Activated CD8-positive, alpha-beta T cell treated with anti-CD3 and anti-CD28 coated beads for 36 hours (primary cell): ENCODE data around the gene CRTC1. TPM values are rescaled to one million over a fixed set of nuclear protein-coding genes. Genes with fewer than 3 reads are reported as not detected.
"Not testable (repeated sequence)": the region's sequence is repeated elsewhere in the genome, so short reads cannot be mapped to it uniquely, and the experiment has no call there.

Source experiments
- ATAC-seq: fragments of 200-7000 bp; cut with Tn5 transposase; one replicate; pipeline ENCODE4 v1.10.0; 2021; ENCODE audit warnings: mild to moderate bottlenecking, moderate library complexity
- CTCF ChIA-PET: fragments of 350-600 bp; sonication (Branson Sonifier 250); formaldehyde crosslinking; loops from one replicate; lab custom pipeline; 2021; ENCODE audit warnings: antibody characterized with exemption; lab: Charles Lee
- POLR2A ChIA-PET: fragments of 350-600 bp; sonication (Branson Sonifier 250); formaldehyde crosslinking; loops from one replicate; lab custom pipeline; 2021; ENCODE audit warnings: antibody characterized with exemption; lab: Charles Lee
- DNase-seq: peaks from one replicate; pipeline ENCODE4 v3.0.0-alpha.2; 2020
- H3K27ac Mint-ChIP-seq: one replicate; pipeline ENCODE4 v1.8.0; 2021; ENCODE audit warnings: mild to moderate bottlenecking, mixed read lengths
- H3K27me3 Mint-ChIP-seq: one replicate; pipeline ENCODE4 v1.8.0; 2021; ENCODE audit warnings: mixed read lengths
- H3K36me3 Mint-ChIP-seq: one replicate; pipeline ENCODE4 v1.8.0; 2021; ENCODE audit warnings: low read depth, mixed read lengths
- H3K4me1 Mint-ChIP-seq: one replicate; pipeline ENCODE4 v1.8.0; 2021; ENCODE audit warnings: low read depth, mixed read lengths
- H3K4me3 Mint-ChIP-seq: one replicate; pipeline ENCODE4 v1.8.0; 2021; ENCODE audit warnings: mild to moderate bottlenecking, moderate library complexity, mixed read lengths
- H3K9me3 Mint-ChIP-seq: one replicate; pipeline ENCODE4 v1.8.0; 2021; ENCODE audit warnings: mixed read lengths
- intact Hi-C: fragments of 100-400 bp; cut with micrococcal nuclease; formaldehyde crosslinking; loops from one replicate; pipeline ENCODE4 v1.10.0; 2022
- total RNA-seq, 2 experiments: library from RNA; stranded (reverse); gene quantifications; one replicate each; pipeline ENCODE4 v1.2.3, GENCODE V29; 2021
- TF ChIP-seq, protein P1 (sequence below): fragments of 200-600 bp; IDR thresholded peaks from one replicate; pipeline ENCODE4 v1.8.0; 2022; ENCODE audit warnings: antibody characterized with exemption, mild to moderate bottlenecking

The CRTC1 gene
- total RNA-seq, 2 experiments from 2014 or later: 4.4 to 4.5 TPM

DNA sequence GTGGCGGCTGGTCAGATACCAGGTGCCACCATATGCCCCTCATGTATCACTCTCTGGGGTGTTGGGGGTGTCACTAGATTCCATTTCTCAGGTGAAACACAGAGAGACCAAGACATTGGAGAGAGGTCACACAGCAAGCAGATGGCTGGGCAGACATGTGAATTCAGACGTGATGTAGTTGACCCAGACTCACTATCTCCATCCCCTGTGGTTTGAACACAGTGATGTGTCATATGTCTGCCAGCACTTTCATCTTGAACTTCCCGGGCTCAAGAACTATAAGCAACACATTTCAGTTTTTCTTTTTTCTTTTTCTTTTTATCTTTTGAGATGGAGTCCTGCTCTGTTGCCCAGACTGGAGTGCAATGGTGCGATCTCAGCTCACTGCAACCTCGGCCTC is 132.2 kb downstream of the CRTC1 start:
- H3K4me3 Mint-ChIP-seq: no peak overlapping the region
- CTCF ChIA-PET: no interaction called here

DNA sequence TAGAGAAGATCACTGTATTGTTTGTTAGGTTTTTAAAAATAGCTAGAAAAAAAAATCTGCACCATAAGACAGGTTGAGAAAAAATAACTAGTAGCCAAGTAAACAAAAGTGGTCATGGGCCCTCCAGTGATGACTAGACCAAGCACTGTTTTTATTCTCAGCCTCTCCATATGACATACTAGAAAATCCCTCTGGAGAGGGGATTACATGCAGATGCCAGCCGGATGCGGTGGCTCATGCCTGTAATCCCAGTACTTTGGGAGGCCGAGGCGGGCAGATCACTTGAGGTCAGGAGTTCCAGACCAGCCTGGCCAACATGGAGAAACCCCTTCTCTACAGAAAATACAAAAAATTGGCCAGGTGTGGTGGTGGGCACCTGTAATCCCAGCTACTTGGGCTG is 133.2 kb downstream of the CRTC1 start:
- intact Hi-C loops, H3K4me1 Mint-ChIP-seq, H3K36me3 Mint-ChIP-seq, ATAC-seq, DNase-seq, H3K9me3 Mint-ChIP-seq, H3K27me3 Mint-ChIP-seq, H3K27ac Mint-ChIP-seq, H3K4me3 Mint-ChIP-seq, CTCF ChIA-PET: not testable (repeated sequence)
- POLR2A ChIA-PET: interaction anchor here (1.5 kb wide), 1 partner anchor 15 kb away, joined by 4 read pairs; the partner anchor contains the start of gene UPF1

More for the DNA sequence above, 132.2 kb downstream of the CRTC1 start:
- H3K4me1 Mint-ChIP-seq: no peaks in the 10 kb centered on the region
- H3K27me3 Mint-ChIP-seq: no peaks in the 10 kb centered on the region
- intact Hi-C loops: no loop called here
- no peak overlapping the region for H3K27ac Mint-ChIP-seq
- DNase-seq (no peak), ATAC-seq (no peak)
- TF ChIP-seq, protein P1, sequence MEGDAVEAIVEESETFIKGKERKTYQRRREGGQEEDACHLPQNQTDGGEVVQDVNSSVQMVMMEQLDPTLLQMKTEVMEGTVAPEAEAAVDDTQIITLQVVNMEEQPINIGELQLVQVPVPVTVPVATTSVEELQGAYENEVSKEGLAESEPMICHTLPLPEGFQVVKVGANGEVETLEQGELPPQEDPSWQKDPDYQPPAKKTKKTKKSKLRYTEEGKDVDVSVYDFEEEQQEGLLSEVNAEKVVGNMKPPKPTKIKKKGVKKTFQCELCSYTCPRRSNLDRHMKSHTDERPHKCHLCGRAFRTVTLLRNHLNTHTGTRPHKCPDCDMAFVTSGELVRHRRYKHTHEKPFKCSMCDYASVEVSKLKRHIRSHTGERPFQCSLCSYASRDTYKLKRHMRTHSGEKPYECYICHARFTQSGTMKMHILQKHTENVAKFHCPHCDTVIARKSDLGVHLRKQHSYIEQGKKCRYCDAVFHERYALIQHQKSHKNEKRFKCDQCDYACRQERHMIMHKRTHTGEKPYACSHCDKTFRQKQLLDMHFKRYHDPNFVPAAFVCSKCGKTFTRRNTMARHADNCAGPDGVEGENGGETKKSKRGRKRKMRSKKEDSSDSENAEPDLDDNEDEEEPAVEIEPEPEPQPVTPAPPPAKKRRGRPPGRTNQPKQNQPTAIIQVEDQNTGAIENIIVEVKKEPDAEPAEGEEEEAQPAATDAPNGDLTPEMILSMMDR: no peak
- POLR2A ChIA-PET: interaction anchor here (1.5 kb wide), 1 partner anchor 16 kb away, joined by 4 read pairs; the partner anchor contains the start of gene UPF1
- H3K9me3 Mint-ChIP-seq: no peaks in the 10 kb centered on the region
- H3K36me3 Mint-ChIP-seq: no peaks in the 10 kb centered on the region

GRCh38 chr19:18817574-18817973 is 134.1 kb downstream of the CRTC1 start:
- no peaks in the 10 kb centered on the region for H3K27me3 Mint-ChIP-seq
- POLR2A ChIA-PET: no interaction called here
- intact Hi-C loops: no loop called here
- DNase-seq: no peak
- H3K4me1 Mint-ChIP-seq: no peaks in the 10 kb centered on the region
- ATAC-seq: no peak
- H3K36me3 Mint-ChIP-seq: no peaks in the 10 kb centered on the region
- CTCF ChIA-PET: no interaction called here
- TF ChIP-seq, protein P1: no peak
- no peak overlapping the region for H3K4me3 Mint-ChIP-seq
- no peaks in the 10 kb centered on the region for H3K9me3 Mint-ChIP-seq
- no peak overlapping the region for H3K27ac Mint-ChIP-seq

- H3K36me3 Mint-ChIP-seq: peaks cover 13% of the 10 kb centered on the region
- POLR2A ChIA-PET: no interaction called here
- DNase-seq (no peak), ATAC-seq (no peak)
- no peak overlapping the region for H3K27ac Mint-ChIP-seq
- intact Hi-C loops: no loop called here
- peaks cover 3% of the 10 kb centered on the region for H3K4me1 Mint-ChIP-seq
- peaks cover 2% of the 10 kb centered on the region for H3K9me3 Mint-ChIP-seq
- TF ChIP-seq, protein P1: no peak
- H3K4me3 Mint-ChIP-seq: no peak overlapping the region
- CTCF ChIA-PET: interaction anchor here (0.6 to 3.0 kb wide), 5 partner anchors 10 to 362 kb away, joined by 3 to 11 read pairs (median 4); no protein-coding TSS in a partner anchor
- no peaks in the 10 kb centered on the region for H3K27me3 Mint-ChIP-seq
Measured at GRCh38 chr19:18828786-18829185, 145.3 kb downstream of the CRTC1 start.

GRCh38 chr19:18830488-18830887 is 147.0 kb downstream of the CRTC1 start:
- ChIA-PET CTCF (interaction anchor here (3.0 kb wide), 1 partner anchor 17 kb away, joined by 11 read pairs; no protein-coding TSS in a partner anchor), POLR2A (interaction anchor here (3.5 kb wide), 1 partner anchor 12 kb away, joined by 36 read pairs; no protein-coding TSS in a partner anchor)
- TF ChIP-seq, protein P1: no peak
- ATAC-seq (no peak), DNase-seq (no peak)
- Mint-ChIP-seq H3K27ac (no peak overlapping the region), H3K27me3 (no peaks in the 10 kb centered on the region), H3K36me3 (peaks cover 27% of the 10 kb centered on the region), H3K4me1 (peaks cover 19% of the 10 kb centered on the region), H3K9me3 (peaks cover 2% of the 10 kb centered on the region), H3K4me3 (peak overlapping the region; percentile 29)
- intact Hi-C loops: loop anchor here (10.0 kb wide), 1 partner anchor 146 kb away; the partner anchor contains the start of gene CRTC1
